Measurements from ENCODE around the gene MYH13.

GRCh38 chr17:10325031-10325695, 47.6 kb downstream of the MYH13 start:
- TF ChIP-seq CTCF (IDR thresholded peaks at IDR 0.05) (no peak), POLR2A (IDR thresholded peaks at IDR 0.05) (no peak), EP300 (IDR thresholded peaks at IDR 0.05) (no peak)

Measured in suprapubic skin (tissue), 3 donors.